ENCODE measurements around the gene SF3B5. TPM values are rescaled to one million over a fixed set of nuclear protein-coding genes. Genes with fewer than 3 reads are reported as not detected.

The SF3B5 gene
- total and polyA plus RNA-seq, 4 donors: 36.9 to 140 (median 125) TPM

Other genes with a start within 250 kb of the SF3B5 start
- gene ZC2HC1B, start 231.1 kb downstream of the SF3B5 start, total RNA-seq: under 1 TPM in 1 of 2 donors, not detected in 1; 0.17 TPM
- not detected for gene ZC2HC1B, start 231.1 kb downstream of the SF3B5 start, polyA plus RNA-seq (ENCODE audit: insufficient read length in 2 of 2)
- gene PLAGL1, start 87.3 kb downstream of the SF3B5 start, total RNA-seq: 10 to 100 TPM; 20.4 to 22.7 TPM
- 10 to 100 TPM; 23.4 to 28.0 TPM for gene PLAGL1, start 87.3 kb downstream of the SF3B5 start, polyA plus RNA-seq (ENCODE audit: insufficient read length in 2 of 2)
- 1 to 10 TPM in 1 of 2 donors, under 1 TPM in 1; 0.94 to 2.2 TPM for gene STX11, start 54.9 kb upstream of the SF3B5 start, total RNA-seq
- 1 to 10 TPM in 1 of 2 donors, under 1 TPM in 1; 0.84 to 1.0 TPM for gene STX11, start 54.9 kb upstream of the SF3B5 start, polyA plus RNA-seq (ENCODE audit: insufficient read length in 2 of 2)
- gene UTRN, start 189.8 kb upstream of the SF3B5 start, total RNA-seq: 100 to 1,000 TPM; 133 to 143 TPM
- gene UTRN, start 189.8 kb upstream of the SF3B5 start, polyA plus RNA-seq (ENCODE audit: insufficient read length in 2 of 2): 10 to 100 TPM; 28.6 to 40.9 TPM